ENCODE measurements around the gene PDE4D. TPM values are rescaled to one million over a fixed set of nuclear protein-coding genes. Genes with fewer than 3 reads are reported as not detected.

The PDE4D gene
- total RNA-seq, 1 donor from 2014 or later, result 39.2 TPM

DNA sequence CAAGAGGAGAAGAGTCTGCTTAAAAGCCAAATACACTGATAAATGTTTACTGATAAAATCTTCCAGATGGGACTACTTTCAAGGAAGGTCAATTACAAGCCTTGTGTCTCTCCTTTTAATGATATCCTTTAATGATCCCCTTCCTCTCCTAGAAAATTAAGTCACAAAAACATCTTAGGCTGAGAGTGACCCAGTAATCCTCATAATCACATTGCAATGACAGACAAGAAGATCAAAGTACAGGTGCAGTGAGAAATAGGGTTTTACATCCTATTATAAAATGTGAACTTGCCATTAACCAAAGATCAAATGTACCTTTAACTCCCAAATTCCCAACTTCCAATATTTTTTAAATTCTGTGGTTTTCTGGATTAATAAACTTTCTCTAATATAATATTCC is 795.8 kb downstream of the PDE4D start:
- Histone ChIP-seq H3K27me3 (ENCODE audit: control insufficient read depth, insufficient read depth, low read length) (no peaks in the 10 kb centered on the region), H3K4me3 (ENCODE audit: low read depth, low read length) (no peak overlapping the region), H3K36me3 (ENCODE audit: control insufficient read depth, insufficient read depth, low read length) (no peaks in the 10 kb centered on the region)
- DNase-seq (ENCODE audit: low read depth), result no peak
- no peak for TF ChIP-seq CTCF (IDR thresholded peaks at IDR 0.05; ENCODE audit: insufficient read depth, low read length, poor library complexity, severe bottlenecking)

GRCh38 chr5:59097116-59097515 is 796.4 kb downstream of the PDE4D start:
- Histone ChIP-seq H3K4me3 (ENCODE audit: low read depth, low read length) (no peak overlapping the region), H3K27me3 (ENCODE audit: control insufficient read depth, insufficient read depth, low read length) (no peaks in the 10 kb centered on the region), H3K36me3 (ENCODE audit: control insufficient read depth, insufficient read depth, low read length) (no peaks in the 10 kb centered on the region)
- no peak for TF ChIP-seq CTCF (IDR thresholded peaks at IDR 0.05; ENCODE audit: insufficient read depth, low read length, poor library complexity, severe bottlenecking)
- DNase-seq (ENCODE audit: low read depth), result no peak

GRCh38 chr5:59095480-59095879 is 798.0 kb downstream of the PDE4D start:
- DNase-seq (ENCODE audit: low read depth), result no peak
- Histone ChIP-seq H3K36me3 (ENCODE audit: control insufficient read depth, insufficient read depth, low read length) (no peaks in the 10 kb centered on the region), H3K4me3 (ENCODE audit: low read depth, low read length) (no peak overlapping the region), H3K27me3 (ENCODE audit: control insufficient read depth, insufficient read depth, low read length) (no peaks in the 10 kb centered on the region)
- no peak for TF ChIP-seq CTCF (IDR thresholded peaks at IDR 0.05; ENCODE audit: insufficient read depth, low read length, poor library complexity, severe bottlenecking)

DNA sequence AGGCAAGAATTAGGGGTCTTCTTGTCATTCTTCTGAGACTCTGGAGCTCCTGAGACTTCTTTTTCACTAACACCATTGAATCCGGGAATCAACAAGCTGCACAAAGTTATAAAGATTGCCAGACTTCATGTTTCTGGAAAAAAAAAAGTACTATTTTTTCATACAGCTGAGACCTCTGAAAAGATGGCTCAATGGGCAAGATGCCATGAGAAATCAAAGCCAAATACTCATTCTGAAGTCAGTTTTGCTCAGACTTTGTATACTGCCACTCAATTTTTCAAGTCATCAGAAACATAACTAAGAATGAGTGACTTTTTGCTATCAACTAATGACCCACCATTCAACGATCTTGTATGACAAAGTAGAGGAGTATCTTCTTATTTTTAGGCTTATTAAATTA is 798.7 kb downstream of the PDE4D start:
- Histone ChIP-seq H3K27me3 (ENCODE audit: control insufficient read depth, insufficient read depth, low read length) (no peaks in the 10 kb centered on the region), H3K4me3 (ENCODE audit: low read depth, low read length) (no peak overlapping the region)
- no peak for TF ChIP-seq CTCF (IDR thresholded peaks at IDR 0.05; ENCODE audit: insufficient read depth, low read length, poor library complexity, severe bottlenecking)

GRCh38 chr5:59093329-59093728 is 800.2 kb downstream of the PDE4D start:
- no peak for DNase-seq (ENCODE audit: low read depth)
- no peak for TF ChIP-seq CTCF (IDR thresholded peaks at IDR 0.05; ENCODE audit: insufficient read depth, low read length, poor library complexity, severe bottlenecking)
- Histone ChIP-seq H3K36me3 (ENCODE audit: control insufficient read depth, insufficient read depth, low read length) (no peaks in the 10 kb centered on the region), H3K27me3 (ENCODE audit: control insufficient read depth, insufficient read depth, low read length) (no peaks in the 10 kb centered on the region), H3K4me3 (ENCODE audit: low read depth, low read length) (no peak overlapping the region)

More for the DNA sequence above, 798.7 kb downstream of the PDE4D start:
- no peak for DNase-seq (ENCODE audit: low read depth)
- no peaks in the 10 kb centered on the region for H3K36me3 ChIP-seq (ENCODE audit: control insufficient read depth, insufficient read depth, low read length)

GRCh38 chr5:59092758-59093157 is 800.8 kb downstream of the PDE4D start:
- no peaks in the 10 kb centered on the region for H3K36me3 ChIP-seq (ENCODE audit: control insufficient read depth, insufficient read depth, low read length)
- no peak overlapping the region for H3K4me3 ChIP-seq (ENCODE audit: low read depth, low read length)
- DNase-seq (ENCODE audit: low read depth), result no peak
- no peaks in the 10 kb centered on the region for H3K27me3 ChIP-seq (ENCODE audit: control insufficient read depth, insufficient read depth, low read length)
- no peak for TF ChIP-seq CTCF (IDR thresholded peaks at IDR 0.05; ENCODE audit: insufficient read depth, low read length, poor library complexity, severe bottlenecking)

All from kidney epithelial cell (primary cell).